ENCODE results near the gene TYROBP.

The TYROBP gene

DNA sequence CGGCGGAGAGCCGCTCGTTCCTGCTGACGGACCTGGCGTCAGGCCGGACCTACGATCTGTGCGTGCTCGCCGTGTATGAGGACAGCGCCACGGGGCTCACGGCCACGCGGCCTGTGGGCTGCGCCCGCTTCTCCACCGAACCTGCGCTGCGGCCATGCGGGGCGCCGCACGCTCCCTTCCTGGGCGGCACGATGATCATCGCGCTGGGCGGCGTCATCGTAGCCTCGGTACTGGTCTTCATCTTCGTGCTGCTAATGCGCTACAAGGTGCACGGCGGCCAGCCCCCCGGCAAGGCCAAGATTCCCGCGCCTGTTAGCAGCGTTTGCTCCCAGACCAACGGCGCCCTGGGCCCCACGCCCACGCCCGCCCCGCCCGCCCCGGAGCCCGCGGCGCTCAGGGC is 36.5 kb upstream of the TYROBP start:
- DNase-seq = no peak
- H3K9me3 ChIP-seq (ENCODE audit: severe bottlenecking) = no peaks in the 10 kb centered on the region
- H3K36me3 ChIP-seq = peaks cover 36% of the 10 kb centered on the region
- no peak overlapping the region for H3K4me3 ChIP-seq (ENCODE audit: low read depth, low read length)
- TF ChIP-seq, protein P1, sequence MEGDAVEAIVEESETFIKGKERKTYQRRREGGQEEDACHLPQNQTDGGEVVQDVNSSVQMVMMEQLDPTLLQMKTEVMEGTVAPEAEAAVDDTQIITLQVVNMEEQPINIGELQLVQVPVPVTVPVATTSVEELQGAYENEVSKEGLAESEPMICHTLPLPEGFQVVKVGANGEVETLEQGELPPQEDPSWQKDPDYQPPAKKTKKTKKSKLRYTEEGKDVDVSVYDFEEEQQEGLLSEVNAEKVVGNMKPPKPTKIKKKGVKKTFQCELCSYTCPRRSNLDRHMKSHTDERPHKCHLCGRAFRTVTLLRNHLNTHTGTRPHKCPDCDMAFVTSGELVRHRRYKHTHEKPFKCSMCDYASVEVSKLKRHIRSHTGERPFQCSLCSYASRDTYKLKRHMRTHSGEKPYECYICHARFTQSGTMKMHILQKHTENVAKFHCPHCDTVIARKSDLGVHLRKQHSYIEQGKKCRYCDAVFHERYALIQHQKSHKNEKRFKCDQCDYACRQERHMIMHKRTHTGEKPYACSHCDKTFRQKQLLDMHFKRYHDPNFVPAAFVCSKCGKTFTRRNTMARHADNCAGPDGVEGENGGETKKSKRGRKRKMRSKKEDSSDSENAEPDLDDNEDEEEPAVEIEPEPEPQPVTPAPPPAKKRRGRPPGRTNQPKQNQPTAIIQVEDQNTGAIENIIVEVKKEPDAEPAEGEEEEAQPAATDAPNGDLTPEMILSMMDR (IDR thresholded peaks at IDR 0.05; ENCODE audit: low read depth, low read length) = no peak
- H3K27ac ChIP-seq = no peak overlapping the region
- no peaks in the 10 kb centered on the region for H3K27me3 ChIP-seq (ENCODE audit: insufficient read depth, low read depth, severe bottlenecking)

DNA sequence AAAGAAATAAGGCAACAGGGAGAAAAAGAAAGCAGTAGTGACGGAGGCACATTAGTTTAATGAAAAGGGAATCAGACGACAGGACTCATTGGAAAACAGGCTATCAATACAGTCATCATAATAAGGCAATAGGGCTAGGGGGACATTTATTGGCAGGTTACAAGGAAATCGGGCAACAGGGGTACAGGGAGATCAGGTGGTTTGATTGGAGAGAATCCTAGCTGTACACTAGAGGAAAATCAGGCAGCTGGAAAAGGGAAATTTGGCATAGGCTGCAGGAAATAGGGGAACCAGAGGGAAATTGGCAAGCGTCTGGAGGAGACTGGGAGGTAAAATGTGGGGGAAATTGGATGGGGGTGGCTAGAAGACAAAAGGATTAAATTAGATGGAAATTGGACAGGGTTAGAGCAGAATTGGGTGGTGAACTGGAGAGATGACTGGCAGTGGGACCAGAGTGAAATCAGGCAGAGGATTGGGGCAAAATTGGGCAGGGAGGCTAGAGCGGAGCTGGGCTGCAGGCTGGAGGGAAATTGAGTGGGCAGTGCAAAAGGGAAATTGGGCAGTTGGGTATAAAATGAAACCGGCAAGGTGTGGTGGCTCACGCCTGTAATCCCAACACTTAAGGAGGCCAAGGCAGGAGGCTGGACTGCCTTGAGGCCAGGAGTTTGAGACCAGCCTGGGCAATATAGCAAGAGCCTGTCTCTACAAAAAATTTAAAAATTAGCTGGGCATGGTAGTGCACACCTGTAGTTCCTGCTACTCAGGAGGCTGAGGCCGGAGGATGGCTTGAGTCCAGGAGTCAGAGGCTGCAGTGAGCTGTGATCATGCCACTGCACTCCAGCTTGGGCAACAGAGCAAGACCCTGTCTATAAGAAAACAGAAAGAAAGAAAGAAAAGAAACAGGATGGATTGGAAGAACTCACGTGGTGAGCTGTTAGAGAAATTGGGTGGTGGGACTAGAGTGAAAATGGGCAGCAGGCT is 35.5 kb upstream of the TYROBP start:
- no peak for DNase-seq
- Histone ChIP-seq H3K4me3 (ENCODE audit: low read depth, low read length) (no peak overlapping the region), H3K36me3 (peaks cover 46% of the 10 kb centered on the region), H3K9me3 (ENCODE audit: severe bottlenecking) (no peaks in the 10 kb centered on the region), H3K27me3 (ENCODE audit: insufficient read depth, low read depth, severe bottlenecking) (no peaks in the 10 kb centered on the region), H3K27ac (no peak overlapping the region)
- TF ChIP-seq, protein P1 (IDR thresholded peaks at IDR 0.05; ENCODE audit: low read depth, low read length) = no peak

- Histone ChIP-seq H3K27ac (no peak overlapping the region), H3K4me3 (ENCODE audit: low read depth, low read length) (no peak overlapping the region), H3K36me3 (peaks cover 48% of the 10 kb centered on the region), H3K9me3 (ENCODE audit: severe bottlenecking) (no peaks in the 10 kb centered on the region), H3K27me3 (ENCODE audit: insufficient read depth, low read depth, severe bottlenecking) (no peaks in the 10 kb centered on the region)
- no peak for DNase-seq
- TF ChIP-seq, protein P1 (IDR thresholded peaks at IDR 0.05; ENCODE audit: low read depth, low read length) = no peak
Observed at GRCh38 chr19:35942235-35942634, 34.1 kb upstream of the TYROBP start.

GRCh38 chr19:35940839-35941238 is 32.7 kb upstream of the TYROBP start:
- Histone ChIP-seq H3K36me3 (peaks cover 48% of the 10 kb centered on the region), H3K27me3 (ENCODE audit: insufficient read depth, low read depth, severe bottlenecking) (no peaks in the 10 kb centered on the region), H3K4me3 (ENCODE audit: low read depth, low read length) (no peak overlapping the region), H3K9me3 (ENCODE audit: severe bottlenecking) (no peaks in the 10 kb centered on the region), H3K27ac (no peak overlapping the region)
- DNase-seq = no peak
- TF ChIP-seq, protein P1 (IDR thresholded peaks at IDR 0.05; ENCODE audit: low read depth, low read length) = no peak

GRCh38 chr19:35940078-35940775 is 32.1 kb upstream of the TYROBP start:
- Histone ChIP-seq H3K9me3 (ENCODE audit: severe bottlenecking) (no peaks in the 10 kb centered on the region), H3K27me3 (ENCODE audit: insufficient read depth, low read depth, severe bottlenecking) (no peaks in the 10 kb centered on the region), H3K4me3 (ENCODE audit: low read depth, low read length) (no peak overlapping the region), H3K36me3 (peaks cover 48% of the 10 kb centered on the region), H3K27ac (no peak overlapping the region)
- no peak for DNase-seq
- TF ChIP-seq, protein P1 (IDR thresholded peaks at IDR 0.05; ENCODE audit: low read depth, low read length) = no peak

Data from WERI-Rb-1 (cell line).